A172 (cell line): ENCODE measurements around the gene EGLN3. TPM values are rescaled to one million over a fixed set of nuclear protein-coding genes. Genes with fewer than 3 reads are reported as not detected.

Experiments used
- DNase-seq: peaks from one replicate; pipeline ENCODE4 v3.0.0-alpha.2; 2015; ENCODE audit warnings: low spot score
- total RNA-seq: library from RNA; depleted of rRNA; stranded (reverse); fragments of >200 nt; shearing (Covaris generic); gene quantifications from 2 replicates; pipeline ENCODE4 v1.2.3, GENCODE V29; 2014

EGLN3 gene
- total RNA-seq, 1 experiment from 2014 or later = 1.5 TPM

GRCh38 chr14:33911046-33911445, 39.8 kb downstream of the EGLN3 start:
- DNase-seq = no peak

GRCh38 chr14:33910435-33910834, 40.4 kb downstream of the EGLN3 start:
- no peak for DNase-seq

- no peak for DNase-seq
These were observed 41.3 kb downstream of the EGLN3 start for GRCh38 chr14:33909380-33910084.

GRCh38 chr14:33908540-33909223, 42.2 kb downstream of the EGLN3 start:
- DNase-seq = no peak

GRCh38 chr14:33906968-33907367, 43.9 kb downstream of the EGLN3 start:
- DNase-seq = no peak

- no peak for DNase-seq
These were observed 46.3 kb downstream of the EGLN3 start for GRCh38 chr14:33904609-33905008.

- DNase-seq = no peak
These were observed 47.5 kb downstream of the EGLN3 start for GRCh38 chr14:33903369-33903768.

- no peak for DNase-seq
These were observed 48.5 kb downstream of the EGLN3 start for GRCh38 chr14:33902363-33902762.

- DNase-seq = no peak
These were observed 49.3 kb downstream of the EGLN3 start for GRCh38 chr14:33901426-33902155.

GRCh38 chr14:33900706-33901105, 50.2 kb downstream of the EGLN3 start:
- DNase-seq = no peak

- DNase-seq = no peak
These were observed 51.0 kb downstream of the EGLN3 start for GRCh38 chr14:33899723-33900341.

GRCh38 chr14:33897878-33898535, 52.9 kb downstream of the EGLN3 start:
- no peak for DNase-seq

- DNase-seq = no peak
These were observed 53.5 kb downstream of the EGLN3 start for GRCh38 chr14:33897382-33897781.

GRCh38 chr14:33894339-33894738, 56.5 kb downstream of the EGLN3 start:
- DNase-seq = no peak

- no peak for DNase-seq
These were observed 59.2 kb downstream of the EGLN3 start for GRCh38 chr14:33891700-33892099.

- no peak for DNase-seq
These were observed 66.0 kb downstream of the EGLN3 start for GRCh38 chr14:33884916-33885315.

GRCh38 chr14:33880330-33880729, 70.5 kb downstream of the EGLN3 start:
- no peak for DNase-seq

GRCh38 chr14:33879684-33880286, 71.1 kb downstream of the EGLN3 start:
- DNase-seq = no peak

GRCh38 chr14:33876274-33876673, 74.6 kb downstream of the EGLN3 start:
- DNase-seq = no peak
